RWPE2 (cell line): ENCODE results near the gene IFITM2.
"Not testable (repeated sequence)": the region's sequence is repeated elsewhere in the genome, so short reads cannot be mapped to it uniquely, and the experiment has no call there.

Experiments
- ATAC-seq: fragments of 200-7000 bp; cut with Tn5 transposase; 3 replicates; pipeline ENCODE4 v1.9.1; 2021; ENCODE audit warnings: low read depth
- DNase-seq: peaks from one replicate; pipeline ENCODE4 v3.0.0-alpha.2; 2020; ENCODE audit warnings: low spot score
- H3K27ac ChIP-seq: fragments of 450-650 bp; 2 replicates; pipeline ENCODE4 v1.5.1; 2017; ENCODE audit warnings: mild to moderate bottlenecking; ENCODE audit not compliant: poor library complexity, severe bottlenecking
- H3K27me3 ChIP-seq: fragments of 250-450 bp; sonication (Bioruptor Pico); 2 replicates; pipeline ENCODE4 v1.5.1; 2021; ENCODE audit warnings: mild to moderate bottlenecking, moderate library complexity; ENCODE audit not compliant: insufficient read depth, poor library complexity, severe bottlenecking
- H3K36me3 ChIP-seq: fragments of 250-450 bp; sonication (Bioruptor Pico); 2 replicates; pipeline ENCODE4 v1.5.1; 2020; ENCODE audit warnings: low read depth, mild to moderate bottlenecking, moderate library complexity
- H3K4me1 ChIP-seq: fragments of 250-450 bp; sonication (Bioruptor Pico); 2 replicates; pipeline ENCODE4 v1.5.1; 2021; ENCODE audit warnings: mild to moderate bottlenecking, moderate library complexity; ENCODE audit not compliant: insufficient read depth, poor library complexity, severe bottlenecking
- H3K4me3 ChIP-seq: fragments of 250-450 bp; sonication (Bioruptor Pico); 2 replicates; pipeline ENCODE4 v1.5.1; 2021; ENCODE audit warnings: mild to moderate bottlenecking, moderate library complexity; ENCODE audit not compliant: severe bottlenecking
- H3K9me3 ChIP-seq: fragments of 250-450 bp; sonication (Bioruptor Pico); 2 replicates; pipeline ENCODE4 v1.5.1; 2021; ENCODE audit warnings: mild to moderate bottlenecking, moderate library complexity; ENCODE audit not compliant: severe bottlenecking
- CTCF ChIP-seq: fragments of 450-650 bp; IDR thresholded peaks from one replicate; pipeline ENCODE4 v1.5.1; 2017; ENCODE audit warnings: mild to moderate bottlenecking, moderate library complexity; ENCODE audit not compliant: poor library complexity, severe bottlenecking

Gene IFITM2

GRCh38 chr11:304061-304506 is 3.5 kb upstream of the IFITM2 start:
- H3K4me1 ChIP-seq = peaks cover 2% of the 10 kb centered on the region
- DNase-seq (no peak), ATAC-seq (no peak)
- no peaks in the 10 kb centered on the region for H3K9me3 ChIP-seq
- no peak overlapping the region for H3K4me3 ChIP-seq
- H3K36me3 ChIP-seq = no peaks in the 10 kb centered on the region; the same call in 1 of the 2 replicates
- H3K27ac ChIP-seq = no peak overlapping the region
- peaks cover 7% of the 10 kb centered on the region for H3K27me3 ChIP-seq
- no peak for TF ChIP-seq CTCF

- no peak for DNase-seq
- H3K27me3 ChIP-seq = peaks cover under 1% of the 10 kb centered on the region
- H3K36me3 ChIP-seq = peaks cover 4% of the 10 kb centered on the region
- peaks cover 7% of the 10 kb centered on the region for H3K4me1 ChIP-seq
- TF ChIP-seq CTCF = peak; percentile 77
- no peak overlapping the region for H3K4me3 ChIP-seq
- 0 out of 3 replicates have a peak, but pooled peaks have one; percentile 19 for ATAC-seq
- H3K9me3 ChIP-seq = no peaks in the 10 kb centered on the region
- no peak overlapping the region for H3K27ac ChIP-seq
These were observed 2.4 kb upstream of the IFITM2 start for GRCh38 chr11:304915-305843.

GRCh38 chr11:305844-306211 is 1.8 kb upstream of the IFITM2 start:
- ATAC-seq = no peak
- Histone ChIP-seq H3K36me3 (peaks cover 4% of the 10 kb centered on the region), H3K4me1 (peaks cover 7% of the 10 kb centered on the region), H3K9me3 (no peaks in the 10 kb centered on the region), H3K4me3 (no peak overlapping the region), H3K27ac (no peak overlapping the region), H3K27me3 (no peaks in the 10 kb centered on the region)
- no peak for DNase-seq
- no peak for TF ChIP-seq CTCF

GRCh38 chr11:306645-307371 is 808 bp upstream of the IFITM2 start:
- H3K27me3 ChIP-seq = no peaks in the 10 kb centered on the region
- no peak overlapping the region for H3K4me3 ChIP-seq
- no peak for TF ChIP-seq CTCF
- peaks cover 7% of the 10 kb centered on the region for H3K4me1 ChIP-seq
- ATAC-seq = no peak
- peak overlapping the region; percentile 77 for H3K27ac ChIP-seq
- no peaks in the 10 kb centered on the region for H3K9me3 ChIP-seq
- no peak for DNase-seq
- H3K36me3 ChIP-seq = peaks cover 4% of the 10 kb centered on the region

GRCh38 chr11:308740-309665 is 1.4 kb downstream of the IFITM2 start:
- peak; percentile 57 for DNase-seq
- not testable (repeated sequence) for H3K4me1 ChIP-seq, ATAC-seq, H3K36me3 ChIP-seq, H3K9me3 ChIP-seq, H3K27me3 ChIP-seq
- H3K4me3 ChIP-seq = peak overlapping the region; percentile 38
- peak overlapping the region; percentile 77 for H3K27ac ChIP-seq

- H3K9me3 ChIP-seq, DNase-seq, H3K36me3 ChIP-seq, H3K27me3 ChIP-seq: not testable (repeated sequence)
- Histone ChIP-seq H3K4me3 (peak overlapping the region; percentile 38), H3K27ac (peak overlapping the region; percentile 77), H3K4me1 (peaks cover 11% of the 10 kb centered on the region)
- peak; percentile 9 for ATAC-seq
These were observed 2.5 kb downstream of the IFITM2 start for GRCh38 chr11:309979-310572.
